Lower leg skin (tissue), 4 donors: ENCODE results near the gene CTSW. TPM values are rescaled to one million over a fixed set of nuclear protein-coding genes. Genes with fewer than 3 reads are reported as not detected.
"Not testable (repeated sequence)": the region's sequence is repeated elsewhere in the genome, so short reads cannot be mapped to it uniquely, and the experiment has no call there.

ENCODE experiments used
- DNase-seq, 2 donors: peaks; one replicate each; pipeline ENCODE4 v3.0.0-alpha.2; 2019; ENCODE audit warnings: low spot score in 2 of 2
- H3K4me3 ChIP-seq: fragments of 200-600 bp; sonication (generic); 2 replicates; pipeline ENCODE4 v1.5.1; 2017; ENCODE audit warnings: mild to moderate bottlenecking, low read depth; ENCODE audit not compliant: poor library complexity, severe bottlenecking
- CTCF ChIP-seq, 3 donors: fragments of 450-650 bp; IDR thresholded peaks; one replicate each; pipeline ENCODE4 v1.5.1; 2016; ENCODE audit warnings: antibody characterized with exemption in 3 of 3, mild to moderate bottlenecking in 3 of 3, moderate library complexity in 2 of 3
- POLR2A ChIP-seq, 2 donors: fragments of 450-650 bp; IDR thresholded peaks; one replicate each; pipeline ENCODE4 v1.6.1; 2016 to 2017; ENCODE audit warnings: antibody characterized with exemption in 2 of 2, mild to moderate bottlenecking in 1 of 2, moderate library complexity in 1 of 2
- WGBS, 2 donors: methylation state at CpG; one replicate each; pipeline ENCODE4 v1.1.5; 2018; 5-methylcytosine and 5-hydroxymethylcytosine counted together
- intact Hi-C: fragments of 100-400 bp; cut with DNase I; formaldehyde crosslinking; loops from one replicate; pipeline ENCODE4 v1.15.0; 2023; ENCODE audit warnings: low total_unique reads
- total RNA-seq, 4 donors: library from RNA; depleted of rRNA; stranded (reverse); fragments of >200 nt; gene quantifications; one replicate each; pipeline ENCODE4 v1.1.0, GENCODE V29; 2016

Gene CTSW
- total RNA-seq, 4 donors from 2014 or later = 0.29 to 0.55 (median 0.29) TPM; not detected in 1

GRCh38 chr11:65844231-65844872 is 35.3 kb upstream of the CTSW start:
- H3K4me3 ChIP-seq = no peak overlapping the region
- WGBS, 2 donors = 90% methylated on average over 10 of the region's 10 CpGs
- TF ChIP-seq POLR2A (IDR thresholded peaks at IDR 0.05) = no peak
- TF ChIP-seq CTCF (IDR thresholded peaks at IDR 0.05) = no peak
- intact Hi-C loops = no loop called here
- DNase-seq = no peak

GRCh38 chr11:65847746-65848145 is 31.9 kb upstream of the CTSW start:
- DNase-seq = no peak
- TF ChIP-seq POLR2A (IDR thresholded peaks at IDR 0.05) (no peak), CTCF (IDR thresholded peaks at IDR 0.05) (no peak)
- WGBS, 2 donors = 91% methylated on average over 3 of the region's 3 CpGs
- H3K4me3 ChIP-seq = no peak overlapping the region
- intact Hi-C loops = no loop called here

GRCh38 chr11:65848693-65849092 is 30.9 kb upstream of the CTSW start:
- intact Hi-C loops, DNase-seq, H3K4me3 ChIP-seq: not testable (repeated sequence)
- WGBS, 2 donors = 61 to 65% methylated on average over 7 of the region's 7 CpGs

GRCh38 chr11:65849366-65849765 is 30.3 kb upstream of the CTSW start:
- intact Hi-C loops = no loop called here
- TF ChIP-seq CTCF (IDR thresholded peaks at IDR 0.05) (no peak), POLR2A (IDR thresholded peaks at IDR 0.05) (no peak)
- H3K4me3 ChIP-seq = no peak overlapping the region
- 55 to 66% methylated on average over 7 to 8 of the region's 8 CpGs for WGBS, 2 donors
- no peak for DNase-seq

GRCh38 chr11:65849771-65850216 is 29.8 kb upstream of the CTSW start:
- intact Hi-C loops = no loop called here
- no peak for DNase-seq
- no peak for TF ChIP-seq POLR2A (IDR thresholded peaks at IDR 0.05)
- TF ChIP-seq CTCF (IDR thresholded peaks at IDR 0.05) = no peak
- WGBS, 2 donors = 56 to 69% methylated on average over 10 to 12 of the region's 16 CpGs
- no peak overlapping the region for H3K4me3 ChIP-seq

- no peak overlapping the region for H3K4me3 ChIP-seq
- WGBS, 2 donors = 77 to 79% methylated on average over 15 to 18 of the region's 20 CpGs
- no peak for DNase-seq
- TF ChIP-seq POLR2A (IDR thresholded peaks at IDR 0.05) = no peak
- no peak for TF ChIP-seq CTCF (IDR thresholded peaks at IDR 0.05)
- intact Hi-C loops = no loop called here
Measured at GRCh38 chr11:65850217-65851082, 29.2 kb upstream of the CTSW start.
